ENCODE results near the gene ZSWIM1. TPM values are rescaled to one million over a fixed set of nuclear protein-coding genes. Genes with fewer than 3 reads are reported as not detected.

ZSWIM1 gene
- total and polyA plus RNA-seq, 2 of the 13 experiments (the other 11 are each of a cell fraction or from before 2014, with no cell fraction given), result 9.5 to 11.7 TPM

- TF ChIP-seq ATF2 (CRISPR knock-in tag; IDR thresholded peaks at IDR 0.05) (peak; percentile 79; the same call in 1 of the 2 replicates), FOXJ3 (CRISPR knock-in tag; IDR thresholded peaks at IDR 0.05; ENCODE audit: borderline replicate concordance) (0 out of 2 replicates have a peak, but pooled peaks have one; percentile 75), ZMYM2 (CRISPR knock-in tag; IDR thresholded peaks at IDR 0.05) (peak; percentile 88), FOXA1 (IDR thresholded peaks at IDR 0.05) (no peak), FOXA1 (CRISPR knock-in tag; IDR thresholded peaks at IDR 0.05) (peak; percentile 87), HMG20A (CRISPR knock-in tag; IDR thresholded peaks at IDR 0.05; ENCODE audit: borderline replicate concordance) (peak; percentile 53; the same call in 1 of the 2 replicates), ZMAT3 (CRISPR knock-in tag; conservative IDR thresholded peaks at IDR 0.05) (peak; percentile 77; the same call in 1 of the 2 replicates), MYC (CRISPR knock-in tag; IDR thresholded peaks at IDR 0.05; ENCODE audit: borderline replicate concordance) (no peak), TEAD3 (CRISPR knock-in tag; optimal IDR thresholded peaks at IDR 0.05; ENCODE audit: borderline replicate concordance) (peak; percentile 82), TBX2 (CRISPR knock-in tag; IDR thresholded peaks at IDR 0.05; ENCODE audit: borderline replicate concordance) (peak; percentile 80), GABPB1 (CRISPR knock-in tag; IDR thresholded peaks at IDR 0.05) (no peak), SOX6 (IDR thresholded peaks at IDR 0.05) (no peak), SOX6 (CRISPR knock-in tag; IDR thresholded peaks at IDR 0.05) (peak; percentile 97), IKZF1 (IDR thresholded peaks at IDR 0.05) (no peak), KMT2A (CRISPR knock-in tag; IDR thresholded peaks at IDR 0.05) (peak; percentile 74), KLF9 (CRISPR knock-in tag; IDR thresholded peaks at IDR 0.05; ENCODE audit: low read depth) (0 out of 2 replicates have a peak, but pooled peaks have one; percentile 21), MXI1 (IDR thresholded peaks at IDR 0.05; ENCODE audit: borderline replicate concordance, low read depth, low read length) (peak; percentile 62; the same call in 1 of the 3 replicates), FOSL2 (CRISPR knock-in tag; IDR thresholded peaks at IDR 0.05) (peak; percentile 33; the same call in 1 of the 2 replicates), ZFP36L1 (CRISPR knock-in tag; IDR thresholded peaks at IDR 0.05) (peak; percentile 57; the same call in 1 of the 2 replicates), CBFB (CRISPR knock-in tag; IDR thresholded peaks at IDR 0.05) (peak; percentile 43; the same call in 1 of the 2 replicates), SNRNP70 (IDR thresholded peaks at IDR 0.05; ENCODE audit: low read depth, low read length) (no peak), ELF1 (CRISPR knock-in tag; IDR thresholded peaks at IDR 0.05) (peak; percentile 29; the same call in 1 of the 2 replicates), NR2F6 (IDR thresholded peaks at IDR 0.05) (peak; percentile 47; the same call in 1 of the 2 replicates), NR2F6 (CRISPR knock-in tag; IDR thresholded peaks at IDR 0.05) (peak; percentile 56; the same call in 1 of the 2 replicates), ATF1 (CRISPR knock-in tag; IDR thresholded peaks at IDR 0.05) (no peak), ZNF282 (IDR thresholded peaks at IDR 0.05; ENCODE audit: partially characterized antibody) (no peak), IRF2 (CRISPR knock-in tag; IDR thresholded peaks at IDR 0.05) (peak; percentile 39; the same call in 1 of the 2 replicates), ZFP37 (CRISPR knock-in tag; IDR thresholded peaks at IDR 0.05; ENCODE audit: borderline replicate concordance) (no peak), MEF2D (CRISPR knock-in tag; IDR thresholded peaks at IDR 0.05) (peak; percentile 59; the same call in 1 of the 2 replicates), MXD4 (CRISPR knock-in tag; IDR thresholded peaks at IDR 0.05) (peak; percentile 60), KDM1A (CRISPR knock-in tag; IDR thresholded peaks at IDR 0.05) (0 out of 2 replicates have a peak, but pooled peaks have one; percentile 37), NFYC (CRISPR knock-in tag; IDR thresholded peaks at IDR 0.05) (peak; percentile 27; the same call in 1 of the 2 replicates), SSRP1 (CRISPR knock-in tag; IDR thresholded peaks at IDR 0.05) (0 out of 2 replicates have a peak, but pooled peaks have one; percentile 33), ZNF253 (CRISPR knock-in tag; IDR thresholded peaks at IDR 0.05; ENCODE audit: borderline replicate concordance) (no peak), FOXK2 (IDR thresholded peaks at IDR 0.05) (peak; percentile 85), ZNF614 (CRISPR knock-in tag; IDR thresholded peaks at IDR 0.05; ENCODE audit: borderline replicate concordance) (peak; percentile 48; the same call in 1 of the 2 replicates)
Measured at GRCh38 chr20:45863543-45864470, 17.2 kb upstream of the ZSWIM1 start (continued).
